Neural crest cell (in vitro differentiated cells): ENCODE measurements around the gene NPTN. TPM values are rescaled to one million over a fixed set of nuclear protein-coding genes. Genes with fewer than 3 reads are reported as not detected.

Source experiments
- DNase-seq: peaks from one replicate; pipeline ENCODE4 v3.0.0; 2021; ENCODE audit warnings: low read depth, mixed read lengths, low spot score
- H3K27ac Mint-ChIP-seq: one replicate; pipeline ENCODE4 v1.8.0; 2021; ENCODE audit warnings: mild to moderate bottlenecking, mixed read lengths; ENCODE audit not compliant: unreplicated experiment
- H3K27me3 Mint-ChIP-seq: 2 replicates; pipeline ENCODE4 v1.8.0; 2021; ENCODE audit warnings: low read depth, mild to moderate bottlenecking, mixed read lengths
- H3K36me3 Mint-ChIP-seq: 2 replicates; pipeline ENCODE4 v1.8.0; 2021; ENCODE audit warnings: low read depth, mild to moderate bottlenecking, mixed read lengths
- H3K4me1 Mint-ChIP-seq: 2 replicates; pipeline ENCODE4 v1.8.0; 2021; ENCODE audit warnings: mixed read lengths
- H3K4me3 Mint-ChIP-seq: one replicate; pipeline ENCODE4 v1.8.0; 2021; ENCODE audit warnings: mild to moderate bottlenecking, mixed read lengths
- H3K9me3 Mint-ChIP-seq: 2 replicates; pipeline ENCODE4 v1.8.0; 2021; ENCODE audit warnings: mixed read lengths
- total RNA-seq: library from RNA; stranded (reverse); gene quantifications from 2 replicates; pipeline ENCODE4 v1.2.1, GENCODE V29; 2021
- TF ChIP-seq, protein P1 (sequence below): fragments of 200-600 bp; sonication (generic); conservative IDR thresholded peaks from 2 replicates; pipeline ENCODE4 v1.5.0; 2021; ENCODE audit warnings: antibody characterized with exemption, mild to moderate bottlenecking

The NPTN gene
- total RNA-seq, 1 donor from 2014 or later, result 54.9 TPM

- DNase-seq, result no peak
- no peak overlapping the region for H3K27ac Mint-ChIP-seq
- no peaks in the 10 kb centered on the region for H3K9me3 Mint-ChIP-seq
- H3K27me3 Mint-ChIP-seq, result no peaks in the 10 kb centered on the region
- no peak overlapping the region for H3K4me3 Mint-ChIP-seq
- peaks cover 7% of the 10 kb centered on the region for H3K36me3 Mint-ChIP-seq
- H3K4me1 Mint-ChIP-seq, result peaks cover 2% of the 10 kb centered on the region
- TF ChIP-seq, protein P1, sequence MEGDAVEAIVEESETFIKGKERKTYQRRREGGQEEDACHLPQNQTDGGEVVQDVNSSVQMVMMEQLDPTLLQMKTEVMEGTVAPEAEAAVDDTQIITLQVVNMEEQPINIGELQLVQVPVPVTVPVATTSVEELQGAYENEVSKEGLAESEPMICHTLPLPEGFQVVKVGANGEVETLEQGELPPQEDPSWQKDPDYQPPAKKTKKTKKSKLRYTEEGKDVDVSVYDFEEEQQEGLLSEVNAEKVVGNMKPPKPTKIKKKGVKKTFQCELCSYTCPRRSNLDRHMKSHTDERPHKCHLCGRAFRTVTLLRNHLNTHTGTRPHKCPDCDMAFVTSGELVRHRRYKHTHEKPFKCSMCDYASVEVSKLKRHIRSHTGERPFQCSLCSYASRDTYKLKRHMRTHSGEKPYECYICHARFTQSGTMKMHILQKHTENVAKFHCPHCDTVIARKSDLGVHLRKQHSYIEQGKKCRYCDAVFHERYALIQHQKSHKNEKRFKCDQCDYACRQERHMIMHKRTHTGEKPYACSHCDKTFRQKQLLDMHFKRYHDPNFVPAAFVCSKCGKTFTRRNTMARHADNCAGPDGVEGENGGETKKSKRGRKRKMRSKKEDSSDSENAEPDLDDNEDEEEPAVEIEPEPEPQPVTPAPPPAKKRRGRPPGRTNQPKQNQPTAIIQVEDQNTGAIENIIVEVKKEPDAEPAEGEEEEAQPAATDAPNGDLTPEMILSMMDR, result no peak
These were observed 63.8 kb downstream of the NPTN start for GRCh38 chr15:73569361-73569760.

DNA sequence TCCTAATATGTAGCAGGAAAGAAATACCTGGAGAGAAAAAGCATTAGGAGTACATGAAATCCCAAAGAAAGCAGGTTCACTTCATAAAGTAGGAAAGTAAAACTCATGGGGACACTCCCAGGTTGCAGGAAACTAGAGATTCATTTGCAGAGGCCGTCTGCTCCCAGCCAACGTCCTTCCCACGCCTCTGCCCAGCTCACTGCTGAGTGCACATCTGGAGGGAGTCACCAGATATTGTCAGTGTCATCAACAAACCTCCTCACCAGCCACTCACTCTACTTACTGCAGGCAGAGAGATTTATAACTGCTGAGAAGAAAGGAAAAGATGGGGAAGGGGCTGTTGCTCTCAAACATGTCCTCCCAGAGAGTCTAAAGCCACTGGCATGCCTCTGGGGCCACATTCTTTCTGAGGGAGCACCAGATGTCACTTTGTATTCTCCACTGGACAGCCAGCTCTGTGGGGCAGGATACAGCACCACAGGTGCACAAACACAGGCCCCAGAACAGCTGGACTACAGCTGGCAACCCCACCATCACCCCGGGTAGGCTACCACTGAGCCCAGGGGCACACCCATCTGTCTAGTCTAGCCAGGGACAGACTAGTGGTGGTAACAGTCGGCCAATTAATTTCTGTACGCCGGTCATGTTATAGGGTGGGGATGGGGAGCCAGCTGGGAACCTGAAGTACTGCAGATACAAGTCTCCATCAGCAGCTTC, 64.5 kb downstream of the NPTN start:
- peaks cover 7% of the 10 kb centered on the region for H3K36me3 Mint-ChIP-seq

DNA sequence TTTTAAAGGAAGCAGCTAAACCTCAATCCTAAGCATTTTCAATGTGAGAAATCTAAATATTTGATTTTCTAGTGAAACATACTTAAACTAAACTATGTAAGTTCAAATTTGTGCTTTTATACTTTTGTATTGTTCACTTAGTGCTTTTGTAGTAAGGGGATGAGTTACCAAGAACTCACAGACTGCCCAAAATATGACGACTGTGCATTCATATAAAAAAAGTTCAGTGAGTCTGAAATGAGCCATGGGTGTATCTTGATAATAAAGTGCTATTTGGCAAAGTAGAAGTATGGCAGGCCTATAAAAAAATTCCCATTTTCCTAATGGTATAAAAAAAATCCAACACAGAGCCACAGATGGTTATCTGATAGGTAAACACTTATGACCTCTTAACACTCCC, 66.2 kb downstream of the NPTN start:
- Mint-ChIP-seq H3K4me3 (no peak overlapping the region), H3K27ac (no peak overlapping the region), H3K9me3 (no peaks in the 10 kb centered on the region), H3K4me1 (peaks cover 6% of the 10 kb centered on the region), H3K27me3 (no peaks in the 10 kb centered on the region), H3K36me3 (peaks cover 7% of the 10 kb centered on the region)
- TF ChIP-seq, protein P1, result no peak
- DNase-seq, result no peak

More for the DNA sequence above, 64.5 kb downstream of the NPTN start:
- Mint-ChIP-seq H3K9me3 (no peaks in the 10 kb centered on the region), H3K4me1 (peaks cover 6% of the 10 kb centered on the region), H3K27ac (no peak overlapping the region), H3K27me3 (no peaks in the 10 kb centered on the region), H3K4me3 (no peak overlapping the region)
- TF ChIP-seq, protein P1, result no peak
- no peak for DNase-seq

- H3K36me3 Mint-ChIP-seq, result no peaks in the 10 kb centered on the region
These were observed 68.9 kb downstream of the NPTN start for GRCh38 chr15:73564255-73564654.

DNA sequence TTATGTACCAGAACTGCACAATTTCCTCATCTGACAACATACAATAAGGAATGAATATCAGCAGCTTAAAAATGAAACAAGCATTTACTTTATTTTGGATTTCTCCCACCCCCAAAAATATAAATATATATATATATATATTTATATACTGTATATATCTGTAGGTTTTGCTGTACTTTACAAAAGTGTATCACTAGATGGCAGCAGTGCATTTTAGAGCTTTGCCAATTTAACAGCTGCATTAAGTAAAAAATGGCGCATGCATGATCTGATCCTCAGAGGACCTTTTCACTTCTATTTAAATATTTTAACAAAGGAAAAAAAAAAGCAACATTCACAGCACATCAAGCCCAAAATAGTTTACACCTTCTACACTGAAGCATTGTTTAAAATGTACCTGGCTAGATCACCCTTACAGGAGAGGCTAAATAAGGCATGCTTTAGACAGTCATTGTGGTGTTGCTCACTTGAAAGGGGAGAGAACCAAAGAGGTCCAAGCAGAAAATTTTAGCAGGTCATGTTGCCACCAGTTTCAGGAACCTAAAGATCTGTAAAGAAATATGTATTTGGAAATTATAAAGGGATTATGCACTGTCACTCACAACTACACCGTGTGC, 72.6 kb downstream of the NPTN start:
- Mint-ChIP-seq H3K27ac (no peak overlapping the region), H3K36me3 (no peaks in the 10 kb centered on the region), H3K9me3 (no peaks in the 10 kb centered on the region), H3K4me1 (peaks cover 6% of the 10 kb centered on the region), H3K4me3 (no peak overlapping the region), H3K27me3 (no peaks in the 10 kb centered on the region)
- DNase-seq, result no peak
- TF ChIP-seq, protein P1, result peak; percentile 74

More at GRCh38 chr15:73564255-73564654, 68.9 kb downstream of the NPTN start:
- DNase-seq, result no peak
- no peak overlapping the region for H3K27ac Mint-ChIP-seq
- H3K4me3 Mint-ChIP-seq, result no peak overlapping the region
- TF ChIP-seq, protein P1, result no peak
- H3K9me3 Mint-ChIP-seq, result no peaks in the 10 kb centered on the region
- H3K27me3 Mint-ChIP-seq, result no peaks in the 10 kb centered on the region
- H3K4me1 Mint-ChIP-seq, result peaks cover 6% of the 10 kb centered on the region
